ENCODE measurements around the gene ST3GAL3. TPM values are rescaled to one million over a fixed set of nuclear protein-coding genes. Genes with fewer than 3 reads are reported as not detected.
A peak's percentile ranks its signal among the peaks of the same experiment; 100 is the strongest.

The ST3GAL3 gene
- total and polyA plus RNA-seq, 11 donors, result 14.4 to 31.7 (median 26.3) TPM

DNA sequence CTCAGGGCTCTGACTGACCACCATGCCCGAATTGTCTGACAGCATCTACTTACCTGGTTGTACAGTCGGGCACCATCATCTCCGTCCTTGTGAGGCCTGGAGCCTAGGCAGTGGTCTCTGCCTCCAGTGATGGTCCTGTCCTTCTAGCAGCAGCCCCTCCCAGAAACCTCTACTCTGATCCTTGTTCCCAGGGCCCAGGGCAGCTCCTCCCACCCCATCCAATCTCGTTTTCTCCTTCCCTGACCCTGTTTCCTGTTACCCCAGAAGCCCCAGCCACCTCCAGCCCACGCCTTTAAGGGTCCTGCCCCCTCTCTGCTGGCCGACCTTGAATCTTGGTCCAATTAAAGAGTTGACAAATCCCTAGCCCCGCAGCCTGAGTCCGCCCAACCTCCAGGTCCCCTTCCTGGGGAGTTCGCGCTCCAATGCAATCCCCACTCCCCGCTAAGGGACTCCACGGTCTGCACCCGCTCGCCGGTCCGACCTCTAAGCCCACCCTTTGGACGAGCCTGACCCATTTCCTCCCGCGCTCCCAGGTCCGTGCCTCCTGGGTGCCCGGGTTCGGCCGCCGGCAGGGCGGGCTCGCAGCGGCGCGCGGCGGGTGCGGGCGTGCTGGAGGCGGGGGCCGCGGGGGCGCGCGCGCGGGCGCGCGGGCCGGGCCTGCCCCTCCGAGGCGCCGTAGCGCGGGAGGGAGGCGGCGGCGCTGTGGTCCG is 271.4 kb downstream of the ST3GAL3 start, which contains the start of gene B4GALT2:
B4GALT2 (plus strand) TSS at position 660 of the 710 bp plus-strand sequence. CDS start 1,951 bp downstream, outside the sequence.
- peak within 1 kb of the TSS in 11 of 12 donors; percentile 34 to 76 (median 60) for H3K27ac ChIP-seq
- H3K27me3 ChIP-seq, result no peaks in the 10 kb centered on the region
- peak in 1 of 4 donors; percentile 3 for ATAC-seq
- TF ChIP-seq, protein P1, sequence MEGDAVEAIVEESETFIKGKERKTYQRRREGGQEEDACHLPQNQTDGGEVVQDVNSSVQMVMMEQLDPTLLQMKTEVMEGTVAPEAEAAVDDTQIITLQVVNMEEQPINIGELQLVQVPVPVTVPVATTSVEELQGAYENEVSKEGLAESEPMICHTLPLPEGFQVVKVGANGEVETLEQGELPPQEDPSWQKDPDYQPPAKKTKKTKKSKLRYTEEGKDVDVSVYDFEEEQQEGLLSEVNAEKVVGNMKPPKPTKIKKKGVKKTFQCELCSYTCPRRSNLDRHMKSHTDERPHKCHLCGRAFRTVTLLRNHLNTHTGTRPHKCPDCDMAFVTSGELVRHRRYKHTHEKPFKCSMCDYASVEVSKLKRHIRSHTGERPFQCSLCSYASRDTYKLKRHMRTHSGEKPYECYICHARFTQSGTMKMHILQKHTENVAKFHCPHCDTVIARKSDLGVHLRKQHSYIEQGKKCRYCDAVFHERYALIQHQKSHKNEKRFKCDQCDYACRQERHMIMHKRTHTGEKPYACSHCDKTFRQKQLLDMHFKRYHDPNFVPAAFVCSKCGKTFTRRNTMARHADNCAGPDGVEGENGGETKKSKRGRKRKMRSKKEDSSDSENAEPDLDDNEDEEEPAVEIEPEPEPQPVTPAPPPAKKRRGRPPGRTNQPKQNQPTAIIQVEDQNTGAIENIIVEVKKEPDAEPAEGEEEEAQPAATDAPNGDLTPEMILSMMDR (IDR thresholded peaks at IDR 0.05), result no peak
- no peak for TF ChIP-seq POLR2A (IDR thresholded peaks at IDR 0.05)
- H3K9me3 ChIP-seq, result no peaks in the 10 kb centered on the region
- intact Hi-C loops (cut with DNase I), result no loop called here
- peaks cover 0 to 29% (median 19%) of the 10 kb centered on the region in 9 donors for H3K36me3 ChIP-seq
- 6 to 10% (median 8%) methylated on average over 24 to 54 of the region's 54 CpGs for WGBS, 4 donors
- H3K4me3 ChIP-seq, result peak within 1 kb of the TSS; percentile 61 to 97 (median 79)
- DNase-seq, result peak in 4 of 5 donors; percentile 42 to 58 (median 54)
- peaks cover 3 to 57% (median 43%) of the 10 kb centered on the region in 12 donors for H3K4me1 ChIP-seq

DNA sequence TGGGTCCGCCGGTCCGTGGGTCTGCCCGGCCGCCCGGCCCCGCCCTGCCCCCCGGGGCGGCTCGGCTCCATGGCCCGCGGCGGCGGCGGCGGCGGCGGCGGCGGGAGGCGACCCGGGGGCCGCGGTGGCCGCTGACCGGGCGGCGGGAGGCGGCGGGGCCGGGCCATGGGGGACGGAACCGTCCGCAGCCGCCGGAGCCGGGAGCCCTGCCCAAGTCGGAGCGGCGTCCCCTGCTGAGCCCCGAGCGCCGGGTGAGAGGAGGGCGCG is 271.9 kb downstream of the ST3GAL3 start:
- 0% methylated on average over 45 of the region's 45 CpGs; no CpG with 5 or more reads in 2 of the 4 donors for WGBS, 4 donors
- peaks cover 0 to 52% (median 41%) of the 10 kb centered on the region in 12 donors for H3K4me1 ChIP-seq

DNA sequence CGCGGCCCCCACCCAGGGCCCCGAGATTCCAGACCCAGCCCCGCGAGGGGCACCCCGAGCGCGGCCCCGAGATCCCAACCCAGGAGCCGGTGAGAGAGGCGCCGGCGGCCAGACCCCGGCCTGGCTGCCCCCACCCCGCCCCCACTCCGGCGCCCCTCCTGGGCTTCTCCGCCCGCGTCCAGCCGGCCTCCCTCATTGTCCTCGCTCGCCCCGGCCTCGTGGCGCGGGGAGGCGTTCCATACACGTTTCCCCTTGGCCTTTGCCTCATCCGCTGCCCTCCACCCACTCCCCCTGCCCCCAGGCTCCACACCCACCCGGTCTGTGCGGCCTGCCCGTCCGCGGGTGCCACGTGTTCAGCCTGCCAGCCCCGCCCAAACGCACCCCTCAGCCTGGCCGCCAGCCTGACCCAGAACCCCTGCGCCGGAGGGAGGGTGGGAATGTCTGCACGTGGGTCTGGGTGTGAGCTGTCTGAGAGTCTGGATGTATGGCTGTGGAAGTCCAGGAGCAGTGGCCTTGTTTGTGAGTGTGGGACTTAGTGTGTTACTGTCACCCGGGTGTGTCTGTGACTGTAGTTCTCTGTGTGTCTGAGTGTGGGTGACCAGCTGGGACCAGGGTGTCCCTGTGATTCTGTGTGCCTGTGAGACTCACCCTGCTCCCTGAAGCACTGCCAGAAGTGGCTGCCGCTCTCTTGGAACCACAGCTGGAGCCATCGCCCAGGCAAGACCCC is 272.4 kb downstream of the ST3GAL3 start:
- TF ChIP-seq POLR2A (IDR thresholded peaks at IDR 0.05), result no peak
- TF ChIP-seq, protein P1 (IDR thresholded peaks at IDR 0.05), result no peak

More for the DNA sequence above, 271.9 kb downstream of the ST3GAL3 start:
- Histone ChIP-seq H3K36me3 (peaks cover 0 to 29% (median 19%) of the 10 kb centered on the region in 9 donors), H3K27me3 (no peaks in the 10 kb centered on the region), H3K27ac (peak overlapping the region in 11 of 12 donors; percentile 34 to 76 (median 60)), H3K4me3 (peak overlapping the region; percentile 61 to 97 (median 79)), H3K9me3 (no peaks in the 10 kb centered on the region)
- intact Hi-C loops (cut with DNase I), result no loop called here
- DNase-seq (no peak), ATAC-seq (no peak)
- TF ChIP-seq, protein P1 (IDR thresholded peaks at IDR 0.05), result no peak
- no peak for TF ChIP-seq POLR2A (IDR thresholded peaks at IDR 0.05)

More for the DNA sequence above, 272.4 kb downstream of the ST3GAL3 start:
- WGBS, 4 donors, result 0 to 8% (median 3%) methylated on average over 8 to 45 of the region's 45 CpGs
- DNase-seq (peak; percentile 57 to 80 (median 69)), ATAC-seq (peak in 3 of 4 donors; percentile 23 to 60 (median 42))
- intact Hi-C loops (cut with DNase I), result no loop called here
- H3K27ac ChIP-seq, result peak overlapping the region in 11 of 12 donors; percentile 34 to 76 (median 60)
- no peaks in the 10 kb centered on the region for H3K9me3 ChIP-seq
- H3K36me3 ChIP-seq, result peaks cover 0 to 29% (median 19%) of the 10 kb centered on the region in 9 donors
- H3K27me3 ChIP-seq, result no peaks in the 10 kb centered on the region
- H3K4me3 ChIP-seq, result peak overlapping the region; percentile 61 to 97 (median 79)
- peaks cover 0 to 49% (median 40%) of the 10 kb centered on the region in 12 donors for H3K4me1 ChIP-seq
